Mucosa of descending colon (tissue), 3 donors: ENCODE results near the gene TCF12. TPM values are rescaled to one million over a fixed set of nuclear protein-coding genes. Genes with fewer than 3 reads are reported as not detected.

Experiments
- ATAC-seq: fragments of 200-7000 bp; cut with Tn5 transposase; one replicate; pipeline ENCODE4 v1.9.1; 2020; ENCODE audit warnings: mild to moderate bottlenecking, moderate library complexity
- DNase-seq, 3 donors: peaks; one replicate each; pipeline ENCODE4 v3.0.0-alpha.2; 2020
- H3K36me3 ChIP-seq: fragments of 200-600 bp; one replicate; pipeline ENCODE4 v1.8.0; 2021; ENCODE audit warnings: low read depth, mild to moderate bottlenecking
- H3K4me1 ChIP-seq: fragments of 200-600 bp; one replicate; pipeline ENCODE4 v1.8.0; 2021; ENCODE audit warnings: low read depth, mild to moderate bottlenecking
- H3K4me3 ChIP-seq: fragments of 200-600 bp; one replicate; pipeline ENCODE4 v1.8.0; 2021; ENCODE audit warnings: mild to moderate bottlenecking
- H3K9me3 ChIP-seq: fragments of 200-600 bp; one replicate; pipeline ENCODE4 v1.8.0; 2021; ENCODE audit warnings: mild to moderate bottlenecking
- CTCF ChIP-seq: fragments of 200-600 bp; IDR thresholded peaks from one replicate; pipeline ENCODE4 v1.8.0; 2022; ENCODE audit warnings: antibody characterized with exemption, mild to moderate bottlenecking
- intact Hi-C, 2 donors: fragments of 100-400 bp; cut with DNase I in 1 of 2; cut with micrococcal nuclease in 1 of 2; formaldehyde crosslinking; loops; one replicate each; pipeline versions ENCODE4 v1.11.0 to v1.11.1; 2022; cut with DNase I, micrococcal nuclease
- total RNA-seq, 3 donors: library from RNA; stranded (reverse); fragmentation: NEBNext Ultra II Directional in 2 of 3; extraction: Animal tissue kit (Norgen Biotek cat#: 25700) in 2 of 3; gene quantifications; one replicate each; pipeline versions ENCODE4 v1.2.1 to v1.2.4, GENCODE V29; 2021 to 2023
- donor health status: DM: no; HTN: no; CAD: no; lungs with moderate emphysema.
- donor health status: DM: no; HTN: no; CAD: no.
- donor health status: DM: no; HTN: yes; CAD: no.

The TCF12 gene
- total RNA-seq, 3 donors from 2014 or later = 74.1 to 118 (median 106) TPM

- DNase-seq = no peak
- H3K9me3 ChIP-seq = no peaks in the 10 kb centered on the region
- intact Hi-C loops = no loop called here
- H3K4me1 ChIP-seq = peaks cover 3% of the 10 kb centered on the region
- H3K36me3 ChIP-seq = no peaks in the 10 kb centered on the region
- H3K4me3 ChIP-seq = no peak overlapping the region
- TF ChIP-seq CTCF = no peak
- no peak for ATAC-seq
These were observed 20.8 kb downstream of the TCF12 start for GRCh38 chr15:56939257-56939656.

- Histone ChIP-seq H3K4me3 (no peak overlapping the region), H3K36me3 (no peaks in the 10 kb centered on the region), H3K4me1 (peaks cover 3% of the 10 kb centered on the region), H3K9me3 (no peaks in the 10 kb centered on the region)
- no peak for DNase-seq
- intact Hi-C loops = no loop called here
- ATAC-seq = no peak
- no peak for TF ChIP-seq CTCF
These were observed 21.9 kb downstream of the TCF12 start for GRCh38 chr15:56940388-56940787.

GRCh38 chr15:56942118-56942517 is 23.7 kb downstream of the TCF12 start:
- intact Hi-C loops = no loop called here
- Histone ChIP-seq H3K36me3 (no peaks in the 10 kb centered on the region), H3K9me3 (no peaks in the 10 kb centered on the region), H3K4me1 (peaks cover 3% of the 10 kb centered on the region), H3K4me3 (no peak overlapping the region)
- DNase-seq (no peak), ATAC-seq (no peak)
- TF ChIP-seq CTCF = no peak

GRCh38 chr15:56943403-56943802 is 25.0 kb downstream of the TCF12 start:
- H3K4me3 ChIP-seq = no peak overlapping the region
- no peak for ATAC-seq
- no peak for DNase-seq
- H3K4me1 ChIP-seq = peaks cover 3% of the 10 kb centered on the region
- H3K36me3 ChIP-seq = no peaks in the 10 kb centered on the region
- TF ChIP-seq CTCF = no peak
- intact Hi-C loops = no loop called here
- H3K9me3 ChIP-seq = no peaks in the 10 kb centered on the region

GRCh38 chr15:56944485-56944884 is 26.0 kb downstream of the TCF12 start:
- no peak for TF ChIP-seq CTCF
- Histone ChIP-seq H3K36me3 (no peaks in the 10 kb centered on the region), H3K4me1 (peaks cover 3% of the 10 kb centered on the region), H3K4me3 (no peak overlapping the region), H3K9me3 (no peaks in the 10 kb centered on the region)
- no peak for ATAC-seq
- intact Hi-C loops = no loop called here
- no peak for DNase-seq

- no peaks in the 10 kb centered on the region for H3K36me3 ChIP-seq
- H3K4me1 ChIP-seq = peaks cover 3% of the 10 kb centered on the region
- ATAC-seq (no peak), DNase-seq (no peak)
- H3K4me3 ChIP-seq = no peak overlapping the region
- TF ChIP-seq CTCF = no peak
- intact Hi-C loops = no loop called here
- H3K9me3 ChIP-seq = no peaks in the 10 kb centered on the region
These were observed 27.7 kb downstream of the TCF12 start for GRCh38 chr15:56946150-56946549.
